UCSD-AML1 (cell line): ENCODE measurements around the gene PAN2.
"Not testable (repeated sequence)": the region's sequence is repeated elsewhere in the genome, so short reads cannot be mapped to it uniquely, and the experiment has no call there.

ENCODE experiments used
- DNase-seq: peaks from one replicate; lab custom pipeline; 2025; ENCODE audit not compliant: unreplicated experiment; lab: John Stamatoyannopoulos, UW

Gene PAN2

DNA sequence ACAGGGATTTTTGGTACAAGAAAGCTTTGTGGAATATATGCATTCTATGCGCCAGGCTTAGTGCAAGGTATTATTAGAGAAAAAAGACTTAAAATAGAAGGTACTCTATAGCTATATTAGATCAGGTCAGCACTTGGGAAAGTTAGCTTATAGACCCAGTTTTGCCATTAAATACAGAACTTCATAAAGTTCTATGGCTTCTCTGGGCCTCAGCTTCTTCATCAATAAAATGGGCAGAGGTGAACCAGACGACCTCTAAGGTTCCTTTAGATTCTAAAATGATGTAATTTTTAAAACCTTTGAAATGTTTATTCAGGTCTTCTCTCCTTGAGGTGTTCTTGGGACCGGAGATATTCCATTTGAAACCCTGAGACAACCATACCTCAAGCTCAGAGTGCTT is 25.1 kb downstream of the PAN2 start:
- DNase-seq = no peak

DNA sequence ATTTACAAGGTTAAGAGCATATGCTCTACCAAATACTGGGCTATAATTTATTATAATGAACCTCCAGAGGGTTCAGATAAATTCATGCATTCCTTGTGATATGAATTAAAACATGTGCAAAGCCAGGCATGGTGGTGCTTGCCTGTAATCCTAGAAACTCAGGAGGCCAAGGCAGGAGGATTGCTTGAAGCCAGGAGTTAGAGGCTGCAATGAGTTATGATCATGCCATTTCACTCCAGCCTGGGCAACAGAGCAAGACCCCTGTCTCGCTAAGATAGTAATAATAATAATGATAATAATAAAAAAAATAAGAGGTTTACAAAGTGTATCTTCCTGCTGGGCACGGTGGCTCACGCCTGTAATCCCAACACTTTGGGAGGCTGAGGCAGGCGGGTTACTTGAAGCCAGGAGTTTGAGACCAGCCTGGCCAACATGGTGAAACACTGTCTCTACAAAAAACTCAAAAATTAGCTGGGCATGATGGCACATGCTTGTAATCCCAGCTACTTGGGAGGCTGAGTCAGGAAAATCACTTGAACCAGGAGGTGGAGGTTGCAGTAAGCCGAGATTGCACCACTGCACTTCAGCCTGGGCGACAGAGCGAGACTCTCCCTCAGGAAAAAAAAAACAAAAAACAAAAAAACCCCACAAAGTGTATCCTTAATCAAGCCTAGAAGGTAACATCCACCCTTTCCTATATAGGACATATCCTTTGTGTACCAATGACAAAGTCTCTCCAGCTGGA is 26.4 kb downstream of the PAN2 start:
- DNase-seq = no peak

DNA sequence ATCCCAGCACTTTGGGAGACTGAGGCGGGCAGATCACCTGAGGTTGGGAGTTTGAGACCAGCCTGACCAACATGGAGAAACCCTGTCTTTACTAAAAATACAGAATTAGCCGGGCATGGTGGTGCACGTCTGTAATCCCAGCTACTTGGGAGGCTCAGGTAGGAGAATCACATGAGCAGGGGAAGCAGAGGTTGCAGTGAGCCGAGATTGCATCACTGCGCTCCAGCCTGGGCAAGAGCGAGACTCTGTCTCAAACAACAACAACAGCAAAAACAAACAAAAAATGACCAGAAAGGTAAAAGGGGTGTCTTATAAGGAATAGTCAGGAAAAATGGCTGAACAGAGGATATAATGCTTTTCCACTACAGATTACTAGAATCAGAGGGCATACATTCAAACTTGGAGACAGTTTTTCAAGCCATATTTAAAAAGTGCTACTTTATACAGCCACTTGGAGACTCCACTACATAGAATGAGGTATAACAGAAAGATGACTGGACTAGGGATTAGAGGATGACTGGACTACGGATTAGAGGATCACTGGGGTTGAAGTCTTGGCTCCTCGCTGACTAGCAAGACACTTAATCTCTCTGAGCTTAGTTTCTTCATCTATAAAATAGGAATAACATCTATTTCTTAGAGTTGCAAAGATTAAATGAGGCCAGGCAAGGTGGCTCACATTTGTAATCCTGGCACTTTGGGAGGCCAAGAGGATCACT is 28.8 kb downstream of the PAN2 start:
- DNase-seq = no peak

DNA sequence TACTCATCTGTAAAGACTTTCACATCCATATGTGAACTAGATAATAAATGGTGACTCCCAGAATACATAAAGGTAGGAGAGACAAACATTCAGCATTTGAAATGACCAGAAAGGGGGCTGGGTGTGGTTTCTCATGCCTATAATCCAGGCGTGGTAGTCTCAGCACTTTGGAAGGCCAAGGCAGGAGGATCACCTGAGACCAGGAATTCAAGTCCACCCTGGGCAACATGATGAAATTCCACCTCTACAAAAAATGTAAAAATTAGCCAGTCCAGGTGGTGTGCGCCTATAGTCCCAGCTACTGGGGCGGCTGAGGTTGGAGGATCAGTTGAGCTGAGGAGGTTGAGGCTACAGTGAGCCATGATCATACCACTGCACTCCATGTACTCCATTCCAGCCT is 29.5 kb downstream of the PAN2 start:
- no peak for DNase-seq

DNA sequence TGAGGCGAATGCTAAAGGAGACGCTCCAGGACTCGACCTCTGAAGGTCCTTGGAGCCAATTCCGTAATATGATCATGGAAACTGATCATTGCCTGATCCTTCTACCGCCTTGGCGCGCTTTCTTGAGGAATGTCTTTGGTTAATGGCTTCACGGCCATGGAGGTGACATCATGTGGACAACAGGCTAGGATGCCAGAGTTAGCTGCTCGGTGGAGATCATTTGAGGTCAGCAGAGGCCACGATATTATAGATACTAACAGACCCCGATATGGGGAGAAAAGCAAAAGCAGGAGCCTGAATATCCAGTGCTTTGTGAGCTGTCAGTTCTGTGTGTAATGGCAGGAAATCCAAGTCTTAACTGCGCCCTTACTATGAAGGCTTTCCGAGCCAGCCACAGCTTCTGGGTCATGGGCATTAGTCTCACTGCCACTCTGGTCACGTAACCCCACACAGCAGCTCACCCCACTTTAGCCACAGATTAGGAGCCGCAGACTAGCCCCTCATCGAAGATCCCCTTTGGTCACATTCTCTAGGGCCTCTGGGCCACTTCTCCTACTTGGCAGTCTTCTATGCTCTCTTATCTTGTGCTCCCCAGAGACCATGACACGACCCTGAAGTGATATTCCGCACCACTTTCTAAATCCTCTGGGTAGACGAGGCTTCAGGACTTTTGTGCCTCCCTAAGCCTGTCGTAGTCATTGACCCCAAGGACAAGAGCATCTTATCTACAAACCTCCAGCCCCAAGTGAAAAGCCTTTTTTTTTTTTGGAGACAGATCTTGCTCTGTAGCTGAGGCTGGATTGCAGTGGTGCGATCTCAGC is 32.9 kb downstream of the PAN2 start:
- DNase-seq = no peak

DNA sequence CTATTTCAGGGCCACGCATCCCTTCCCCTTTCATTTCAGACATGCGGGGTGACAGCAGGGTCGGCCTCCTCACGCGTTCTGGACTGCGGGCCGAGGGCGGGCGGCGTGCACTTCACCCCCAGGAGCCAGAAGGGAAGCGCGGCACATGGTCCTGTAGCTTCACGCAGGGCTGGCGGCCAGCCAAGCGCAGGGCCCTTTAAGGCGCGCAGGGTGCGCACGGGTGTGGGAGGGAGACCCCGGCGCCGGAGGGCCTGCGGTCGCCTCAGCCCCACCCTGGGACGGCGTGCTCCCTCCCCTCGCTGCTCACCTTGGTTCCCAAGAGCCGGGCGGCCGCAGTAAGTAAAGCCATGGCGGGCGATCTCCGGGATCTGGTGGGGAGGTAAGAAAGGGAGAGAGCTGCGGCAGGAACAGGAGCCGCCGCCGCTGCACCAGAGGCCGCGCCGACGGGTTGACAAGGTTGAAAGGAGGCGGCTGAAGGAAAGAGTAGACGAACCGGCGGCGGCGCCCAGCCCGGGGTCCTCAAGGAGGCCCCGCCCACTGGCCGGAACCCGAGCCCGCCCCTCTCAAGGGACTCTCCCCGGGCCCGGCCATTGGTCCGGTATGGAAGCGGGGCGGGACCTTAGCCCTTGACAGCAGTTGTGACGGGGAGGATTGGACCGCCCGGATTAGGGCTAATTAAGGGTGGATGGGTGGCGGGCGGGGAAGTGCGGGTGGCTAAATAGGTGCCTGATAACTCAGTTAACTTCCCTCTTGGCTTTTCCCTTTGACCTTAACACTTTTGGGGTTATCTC is 33.8 kb downstream of the PAN2 start, which contains the start of gene CS:
Gene CS (minus strand): TSS at position 478 of the 791 bp plus-strand sequence. CDS start 129 bp downstream, at position 349.
- peak; percentile 98 for DNase-seq

DNA sequence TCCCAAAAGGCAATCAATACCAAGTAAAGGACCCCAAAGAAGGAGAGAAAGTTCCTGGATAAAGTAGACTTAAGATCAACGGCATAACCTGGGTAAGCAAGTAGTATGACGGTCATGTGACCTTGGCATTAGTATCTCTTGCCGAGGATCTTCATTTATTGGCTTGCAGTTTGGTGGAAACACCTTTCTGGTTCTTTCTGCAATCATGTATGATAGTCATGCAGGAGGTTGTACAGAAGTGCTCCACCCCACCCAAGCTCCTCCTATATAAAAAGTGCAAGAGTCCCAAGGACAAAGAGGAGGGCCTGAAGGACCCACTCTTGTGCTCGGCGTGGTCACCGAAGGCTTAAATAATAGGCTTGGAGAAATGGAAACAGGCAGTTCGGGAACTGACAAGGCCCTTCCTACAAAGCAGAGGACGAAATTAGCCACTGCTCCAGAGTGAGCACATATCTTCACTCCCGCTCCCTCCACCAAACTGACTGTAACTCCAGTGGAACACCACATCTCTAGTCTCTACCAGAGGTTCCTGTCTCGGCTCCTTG is 34.4 kb downstream of the PAN2 start:
- DNase-seq = no peak

DNA sequence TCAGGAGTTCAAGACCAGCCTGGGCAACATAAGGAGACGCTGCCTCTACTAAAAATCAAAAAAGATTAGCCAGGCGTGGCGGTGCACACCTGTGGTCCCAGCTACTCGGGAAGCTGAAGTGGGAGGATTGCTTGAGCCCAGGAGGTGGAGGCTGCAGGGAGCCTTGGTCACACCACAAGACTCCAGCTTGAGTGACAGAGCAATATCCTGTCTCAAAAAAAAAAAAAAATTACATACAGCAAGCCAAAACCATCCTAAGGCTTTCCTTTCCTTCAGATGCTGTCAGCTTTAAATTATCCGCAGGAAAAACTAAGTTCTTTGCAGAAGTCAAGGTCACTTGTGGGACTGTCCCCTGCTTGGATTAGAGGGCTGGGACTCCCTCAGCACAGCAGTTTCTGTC is 35.0 kb downstream of the PAN2 start:
- no peak for DNase-seq

DNA sequence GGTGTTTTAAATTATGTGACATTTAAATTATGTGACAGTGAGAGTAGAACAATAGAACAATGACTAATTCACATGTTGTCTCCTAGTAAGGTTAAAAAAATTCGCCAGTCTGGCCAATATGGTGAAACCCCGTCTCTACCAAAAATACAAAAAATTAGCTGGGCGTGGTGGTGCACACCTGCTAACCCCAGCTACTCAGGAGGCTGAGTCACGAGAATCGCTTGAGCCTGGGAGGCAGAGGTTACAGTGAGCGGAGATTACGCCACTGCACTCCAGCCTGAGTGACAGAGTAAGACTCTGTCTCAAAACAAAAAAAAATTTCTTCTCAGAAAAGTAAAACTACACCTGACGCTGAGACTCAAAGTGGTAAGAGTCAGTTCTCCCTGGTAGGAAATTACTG is 36.4 kb downstream of the PAN2 start:
- DNase-seq = no peak

DNA sequence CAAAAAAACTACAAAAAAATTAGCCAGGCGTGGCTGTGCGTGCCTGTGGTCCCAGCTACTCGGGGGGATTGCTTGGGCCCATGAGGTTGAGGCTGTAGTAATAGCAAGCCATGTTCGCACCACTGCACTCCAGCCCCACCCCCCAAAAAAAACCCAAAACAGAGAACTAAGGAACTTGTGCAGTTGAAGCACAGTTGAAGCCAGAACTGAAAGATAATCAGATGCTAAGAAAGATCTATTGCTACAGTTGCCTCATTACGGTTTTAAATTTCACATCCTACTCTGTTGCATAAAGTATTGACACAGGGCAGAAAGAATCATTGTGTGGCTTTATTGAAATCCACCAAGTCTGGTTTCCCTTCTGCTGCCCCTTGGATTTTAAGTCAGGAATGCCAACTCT is 37.5 kb downstream of the PAN2 start:
- no peak for DNase-seq

DNA sequence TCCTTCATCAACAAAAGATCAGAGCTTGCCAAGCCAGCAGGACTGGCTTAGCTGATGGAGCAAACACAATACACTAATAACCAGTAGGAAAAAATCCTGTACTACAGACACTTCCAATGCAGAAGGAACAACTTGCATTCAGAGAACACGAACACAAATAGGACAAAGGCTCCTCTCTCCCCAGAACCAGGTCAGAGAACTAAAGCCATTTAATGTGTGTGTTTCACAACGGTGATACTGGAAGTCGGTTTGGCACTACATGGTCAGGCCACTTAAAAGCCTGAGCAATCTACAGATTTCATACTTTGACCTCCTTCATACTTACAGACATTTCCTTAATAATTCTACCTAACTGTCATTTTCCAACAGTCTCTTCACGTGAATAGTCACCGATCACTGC is 40.0 kb downstream of the PAN2 start:
- no peak for DNase-seq

DNA sequence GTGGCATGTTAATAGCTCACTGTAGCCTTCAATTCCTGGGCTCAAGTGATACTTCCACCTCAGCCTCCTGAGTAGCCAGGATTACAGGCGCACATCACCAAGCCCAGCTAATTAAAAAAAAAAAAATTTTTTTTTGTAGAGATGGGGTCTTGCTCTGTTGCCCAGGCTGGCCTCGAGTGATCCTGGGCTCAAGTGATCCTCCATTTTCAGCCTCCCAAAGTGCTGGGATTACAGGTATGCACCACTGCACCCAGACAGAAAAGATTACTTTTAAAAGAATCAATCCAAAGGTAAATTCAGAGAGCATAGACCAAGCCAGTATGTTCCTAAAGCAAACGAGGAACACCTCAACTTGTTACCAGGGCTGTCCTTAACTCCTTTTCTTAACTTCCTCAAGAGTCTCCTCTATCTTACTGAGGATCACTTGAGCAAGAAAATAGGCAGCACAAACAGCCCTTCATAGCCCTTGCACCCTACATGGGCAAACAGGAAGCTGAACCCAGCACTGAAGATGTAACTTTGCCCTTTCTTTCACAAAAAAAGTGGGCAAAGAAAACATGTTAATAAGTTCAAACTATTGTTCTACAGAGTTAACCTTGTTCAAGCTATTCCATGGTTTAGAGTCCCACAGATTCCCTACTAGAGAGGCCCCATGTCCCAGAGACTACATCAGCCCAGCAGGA is 45.0 kb downstream of the PAN2 start:
- no peak for DNase-seq

DNA sequence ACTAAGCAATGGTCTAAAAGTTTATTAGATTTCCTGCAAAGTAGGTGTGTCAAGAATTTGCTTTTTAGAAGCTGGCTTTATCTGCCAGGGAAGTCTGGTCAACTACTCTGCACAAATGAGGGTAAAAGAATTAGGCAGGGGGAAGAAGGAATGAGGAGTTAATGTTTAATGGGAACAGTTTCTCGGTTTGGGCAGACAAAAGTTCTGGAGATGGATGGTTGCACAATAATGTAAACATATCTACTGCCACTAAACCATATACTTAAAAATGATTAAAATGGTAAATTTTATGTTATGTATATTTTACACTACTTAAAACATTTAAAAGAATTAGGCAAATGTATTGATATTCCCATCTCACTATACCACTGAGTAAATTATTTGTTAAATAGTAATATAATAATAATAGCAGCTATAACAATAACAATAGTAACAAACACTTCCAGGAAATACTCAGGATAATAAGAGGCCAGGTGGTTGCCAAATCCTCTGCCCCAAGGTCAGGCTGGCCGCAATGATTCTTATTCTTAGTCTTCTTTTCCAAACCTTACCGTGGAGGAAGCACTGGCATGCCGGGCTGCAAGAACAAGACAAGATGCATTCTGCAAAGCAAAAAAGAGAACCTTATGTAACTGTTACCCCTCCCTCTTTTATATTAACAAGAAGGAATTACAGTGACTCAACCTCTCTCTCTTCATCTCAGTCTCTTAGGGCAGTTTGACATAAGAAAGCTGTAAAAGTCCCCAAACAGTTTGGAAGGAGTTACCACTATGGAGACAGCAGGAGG is 47.6 kb downstream of the PAN2 start:
- DNase-seq = no peak

DNA sequence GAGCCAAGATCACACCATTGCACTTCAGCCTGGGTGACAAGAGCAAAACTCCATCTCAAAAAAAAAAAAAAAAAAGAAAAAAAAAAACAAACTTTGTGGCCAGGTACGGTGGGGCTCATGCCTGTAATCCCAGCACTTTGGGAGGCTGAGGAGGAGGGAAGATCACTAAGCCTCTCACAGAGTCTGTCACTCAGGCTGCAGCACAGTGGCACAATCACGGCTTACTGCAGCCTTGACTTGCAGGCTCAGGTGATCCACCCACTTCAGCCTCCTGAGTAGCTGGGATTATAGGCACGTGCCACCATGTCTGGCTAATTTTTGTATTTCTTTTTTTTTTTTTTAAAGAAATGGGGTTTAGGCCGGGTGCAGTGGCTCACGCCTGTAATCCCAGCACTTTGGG is 49.5 kb downstream of the PAN2 start:
- not testable (repeated sequence) for DNase-seq

DNA sequence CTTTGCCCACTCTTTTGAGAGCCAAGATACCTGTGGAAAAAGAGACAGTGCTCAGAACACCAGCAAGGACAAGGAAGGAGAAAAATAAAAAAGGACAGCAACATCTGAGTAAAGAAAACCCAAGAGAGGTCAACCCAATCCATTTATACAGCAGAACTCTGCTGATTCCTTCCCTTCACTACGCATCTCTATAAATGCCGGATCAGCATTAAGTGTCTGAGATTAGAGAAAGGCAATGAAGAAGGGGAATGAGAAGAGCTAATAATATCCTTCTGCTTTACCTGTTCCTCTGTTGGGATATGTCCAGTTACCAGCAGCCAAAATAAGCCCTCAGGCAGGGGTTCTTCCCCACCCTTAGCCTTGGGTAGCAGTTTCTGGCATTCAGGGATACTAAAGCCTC is 51.2 kb downstream of the PAN2 start:
- no peak for DNase-seq

DNA sequence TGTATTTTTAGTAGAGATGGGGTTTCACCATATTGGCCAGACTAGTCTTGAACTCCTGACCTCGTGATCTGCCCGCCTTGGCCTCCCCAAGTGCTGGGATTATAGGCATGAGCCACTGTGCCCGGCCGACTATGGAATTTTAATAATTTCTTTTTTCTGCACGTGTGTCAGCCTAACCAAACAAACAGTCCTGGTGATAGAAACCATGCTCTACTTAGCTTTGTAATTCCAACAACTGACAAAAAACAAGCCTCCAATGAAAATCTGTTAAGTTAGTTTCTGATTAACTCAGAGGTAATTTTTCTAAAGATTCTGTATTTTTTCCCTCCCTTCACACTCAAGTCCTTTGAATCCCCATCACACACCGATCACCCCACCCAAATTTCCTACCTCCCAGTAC is 51.8 kb downstream of the PAN2 start:
- DNase-seq = no peak

DNA sequence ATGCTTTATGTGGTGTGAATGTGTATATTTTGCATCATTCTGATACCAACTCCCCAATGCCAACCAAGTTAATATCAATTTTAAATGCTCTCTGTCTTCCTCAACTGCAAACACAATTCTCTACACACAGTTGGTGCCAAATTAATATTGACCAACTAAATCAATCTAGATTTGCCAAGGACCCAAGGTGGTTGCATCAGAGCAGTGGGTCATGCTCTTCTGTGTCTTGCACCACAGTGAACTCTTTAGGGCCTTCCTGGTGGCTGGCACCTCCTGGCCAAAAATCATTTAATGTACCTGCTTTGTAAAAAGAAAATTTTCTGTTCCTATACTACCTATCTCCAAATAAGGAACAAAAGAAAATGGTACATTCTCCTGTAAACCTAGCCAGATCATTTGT is 53.0 kb downstream of the PAN2 start:
- no peak for DNase-seq

DNA sequence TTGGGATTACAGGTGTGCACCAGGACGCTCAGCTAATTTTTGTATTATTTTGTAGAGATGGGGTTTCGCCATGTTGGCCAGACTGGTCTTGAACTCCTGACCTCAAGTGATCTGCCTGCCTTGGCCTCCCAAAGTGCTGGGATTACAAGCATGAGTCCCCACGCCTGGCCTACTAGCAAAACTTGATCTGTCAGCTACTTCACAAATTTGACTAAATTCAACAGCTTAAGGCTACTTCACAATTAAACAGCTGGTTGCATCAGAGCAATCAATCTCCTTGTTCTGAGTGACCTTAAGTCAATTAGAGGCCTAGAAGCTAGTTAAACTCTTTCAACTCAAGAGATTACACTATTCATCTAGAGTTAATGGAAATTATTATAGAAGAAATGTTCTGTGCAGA is 54.9 kb downstream of the PAN2 start:
- DNase-seq = no peak

DNA sequence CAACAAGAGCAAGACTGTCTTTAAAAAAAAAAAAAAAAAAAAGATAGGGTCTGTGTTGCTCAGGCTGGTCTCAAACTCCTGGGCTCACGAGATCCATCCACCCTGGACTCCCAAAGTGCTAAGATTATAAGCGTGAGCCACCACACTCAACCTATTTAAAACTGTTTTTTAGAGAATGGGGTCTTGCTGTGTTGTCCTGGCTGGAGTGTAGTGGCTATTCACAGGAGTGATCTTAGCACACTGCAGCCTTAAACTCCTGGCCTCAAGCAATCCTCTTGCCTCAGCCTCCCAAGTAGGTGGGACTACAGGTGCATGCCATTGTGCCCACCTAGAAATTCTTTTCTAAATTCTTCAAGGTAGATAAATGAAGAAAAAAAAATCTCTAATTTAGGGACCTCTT is 59.5 kb downstream of the PAN2 start:
- no peak for DNase-seq
